ENCODE data around the gene SLC22A17. TPM values are rescaled to one million over a fixed set of nuclear protein-coding genes. Genes with fewer than 3 reads are reported as not detected.

The SLC22A17 gene
- total and polyA plus RNA-seq, 2 of the 13 experiments (the other 11 are each of a cell fraction or from before 2014, with no cell fraction given), result 0.95 to 1.1 TPM

DNA sequence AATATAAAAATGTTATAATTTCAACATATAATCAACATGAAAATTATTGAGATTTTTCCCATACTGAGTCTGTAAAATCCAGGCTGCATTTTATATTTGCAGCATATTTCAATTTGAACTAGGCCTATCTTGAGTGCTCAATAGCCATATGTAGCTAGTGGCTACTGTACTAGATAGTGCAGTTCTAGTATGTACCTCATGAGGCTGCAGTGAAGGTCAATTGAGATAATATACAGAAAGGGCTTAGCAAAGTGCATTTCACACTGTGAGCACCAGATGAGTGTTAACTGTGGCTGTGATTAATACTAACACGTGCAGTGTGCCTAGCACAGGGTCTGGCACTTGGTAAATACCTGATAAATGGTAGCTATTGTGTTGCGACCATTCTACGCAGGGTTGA is 5.4 kb upstream of the SLC22A17 start (continued):
- TF ChIP-seq, protein P1, sequence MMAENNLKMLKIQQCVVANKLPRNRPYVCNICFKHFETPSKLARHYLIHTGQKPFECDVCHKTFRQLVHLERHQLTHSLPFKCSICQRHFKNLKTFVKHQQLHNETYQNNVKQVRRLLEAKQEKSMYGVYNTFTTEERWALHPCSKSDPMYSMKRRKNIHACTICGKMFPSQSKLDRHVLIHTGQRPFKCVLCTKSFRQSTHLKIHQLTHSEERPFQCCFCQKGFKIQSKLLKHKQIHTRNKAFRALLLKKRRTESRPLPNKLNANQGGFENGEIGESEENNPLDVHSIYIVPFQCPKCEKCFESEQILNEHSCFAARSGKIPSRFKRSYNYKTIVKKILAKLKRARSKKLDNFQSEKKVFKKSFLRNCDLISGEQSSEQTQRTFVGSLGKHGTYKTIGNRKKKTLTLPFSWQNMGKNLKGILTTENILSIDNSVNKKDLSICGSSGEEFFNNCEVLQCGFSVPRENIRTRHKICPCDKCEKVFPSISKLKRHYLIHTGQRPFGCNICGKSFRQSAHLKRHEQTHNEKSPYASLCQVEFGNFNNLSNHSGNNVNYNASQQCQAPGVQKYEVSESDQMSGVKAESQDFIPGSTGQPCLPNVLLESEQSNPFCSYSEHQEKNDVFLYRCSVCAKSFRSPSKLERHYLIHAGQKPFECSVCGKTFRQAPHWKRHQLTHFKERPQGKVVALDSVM (CRISPR knock-in tag; IDR thresholded peaks at IDR 0.05), result no peak
- no peak for TF ChIP-seq U2AF2 (IDR thresholded peaks at IDR 0.05; ENCODE audit: low read depth, low read length)
- 0 out of 2 replicates have a peak, but pooled peaks have one; percentile 29 for TF ChIP-seq CC2D1A (CRISPR knock-in tag; IDR thresholded peaks at IDR 0.05)
- no peak for TF ChIP-seq ZSCAN25 (CRISPR knock-in tag; IDR thresholded peaks at IDR 0.05)

GRCh38 chr14:23357261-23357660 is 4.6 kb upstream of the SLC22A17 start:
- 28% methylated on average over 8 of the region's 8 CpGs for WGBS (ENCODE audit: low lambda C conversion rate)
- no peak overlapping the region for H2AFZ ChIP-seq (ENCODE audit: low read length)
- H3K27me3 ChIP-seq (ENCODE audit: control insufficient read depth in 1 of 2, insufficient read depth in 2 of 2, low read length in 2 of 2), result peaks cover 49 to 95% of the 10 kb centered on the region in 2 experiments
- H3K4me3 ChIP-seq (replicated peaks in 1 of 3; ENCODE audit: insufficient read depth in 1 of 3, low read depth in 2 of 3, low read length in 3 of 3), result no peak overlapping the region
- H4K20me1 ChIP-seq (ENCODE audit: insufficient read depth, low read length), result no peaks in the 10 kb centered on the region
- POLR2A ChIA-PET, result interaction anchor here (1.0 kb wide), 1 partner anchor 36 kb away, joined by 3 read pairs; the partner anchor contains the start of gene PABPN1
- peaks cover 30% of the 10 kb centered on the region for H3K4me1 ChIP-seq (ENCODE audit: insufficient read depth, low read length)
- BruUV-seq (replicated peaks), result no TSS peak
- H3K36me3 ChIP-seq (replicated peaks in 1 of 2; ENCODE audit: control insufficient read depth in 1 of 2, insufficient read depth in 2 of 2, low read length in 2 of 2), result no peaks in the 10 kb centered on the region
- H3K27ac ChIP-seq (ENCODE audit: extremely low read length, insufficient read depth, low read length), result no peak overlapping the region
- H3K9me3 ChIP-seq (ENCODE audit: low read length), result no peaks in the 10 kb centered on the region
- no peak overlapping the region for H3K4me2 ChIP-seq (ENCODE audit: low read depth, low read length)
- FAIRE-seq (no peak), DNase-seq (ENCODE audit: low spot score) (no peak), ATAC-seq (no peak)
- H3K9ac ChIP-seq (ENCODE audit: insufficient read depth, low read depth, low read length), result no peak overlapping the region
- H3K79me2 ChIP-seq (ENCODE audit: insufficient read depth, low read length), result no peaks in the 10 kb centered on the region
- CTCF ChIA-PET (ENCODE audit: low intra/inter-chr PET ratio, low total read pairs), result no interaction called here
- intact Hi-C loops (cut with micrococcal nuclease; ENCODE audit: unreplicated experiment), result no loop called here
- in situ Hi-C loops (cut with HindIII; ENCODE audit: extremely low pct_ligation_motif_present, low pct_unique_long_range_greater_than_20kb), result no loop called here
- TF ChIP-seq ZNF318 (CRISPR knock-in tag; IDR thresholded peaks at IDR 0.05) (0 out of 2 replicates have a peak, but pooled peaks have one; percentile 52), U2AF2 (IDR thresholded peaks at IDR 0.05; ENCODE audit: low read depth, low read length) (no peak), DR1 (CRISPR knock-in tag; IDR thresholded peaks at IDR 0.05) (no peak), WIZ (CRISPR knock-in tag; IDR thresholded peaks at IDR 0.05) (no peak), ZNF263 (CRISPR knock-in tag; IDR thresholded peaks at IDR 0.05) (no peak), HMGA1 (CRISPR knock-in tag; conservative IDR thresholded peaks at IDR 0.05) (no peak), ZNF513 (CRISPR knock-in tag; conservative IDR thresholded peaks at IDR 0.05) (no peak)
